Stomach (tissue), 4 donors: ENCODE results near the gene UBAC2.

Source experiments
- CTCF ChIP-seq, 7 experiments: fragments of 450-650 bp in 4 of 7; fragments of 200-600 bp in 3 of 7; sonication (generic) in 3 of 7; IDR thresholded peaks; one replicate each; pipeline ENCODE4 v1.5.1; 2016 to 2019; ENCODE audit warnings: antibody characterized with exemption in 7 of 7, control low read depth in 2 of 7, mild to moderate bottlenecking in 1 of 7
- POLR2A ChIP-seq, 4 donors: fragments of 450-650 bp; IDR thresholded peaks; one replicate each; pipeline ENCODE4 v1.6.1; 2016; ENCODE audit warnings: antibody characterized with exemption in 4 of 4, control low read depth in 2 of 4, mild to moderate bottlenecking in 1 of 4, moderate library complexity in 1 of 4
- POLR2AphosphoS5 ChIP-seq, 3 donors: sonication (generic); formaldehyde crosslinking; IDR thresholded peaks; one replicate each; pipeline ENCODE4 v1.6.1; 2016; ENCODE audit warnings: antibody characterized with exemption in 3 of 3

GRCh38 chr13:99311137-99311536 lies 110.5 kb downstream of the UBAC2 start:
- TF ChIP-seq CTCF (IDR thresholded peaks at IDR 0.05) = no peak
- no peak for TF ChIP-seq POLR2A (IDR thresholded peaks at IDR 0.05)
- TF ChIP-seq POLR2AphosphoS5 (IDR thresholded peaks at IDR 0.05) = no peak
